ENCODE results near the gene ASB7. TPM values are rescaled to one million over a fixed set of nuclear protein-coding genes. Genes with fewer than 3 reads are reported as not detected.

ASB7 gene
- total RNA-seq, 1 experiment from 2014 or later, result 8.1 TPM

DNA sequence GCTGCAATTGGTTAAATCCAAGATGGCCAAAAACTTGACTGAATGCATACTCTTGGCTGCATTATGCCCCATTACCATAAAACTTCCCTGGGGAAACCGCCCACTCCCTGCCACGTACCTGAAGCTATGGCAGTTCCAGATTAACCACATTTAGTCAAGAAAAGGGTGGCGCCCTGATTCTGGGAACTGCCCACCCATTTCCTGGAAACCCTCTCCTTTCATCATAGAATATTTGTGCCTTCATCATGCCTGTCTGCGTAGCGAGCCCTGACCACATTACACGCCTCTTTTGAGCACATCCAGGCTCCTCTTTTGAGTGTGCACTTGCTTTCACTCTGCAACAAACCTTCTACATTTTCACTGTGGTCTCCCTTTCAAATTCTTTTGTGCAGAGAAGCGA is 5.6 kb upstream of the ASB7 start:
- peak; percentile 43 for DNase-seq (ENCODE audit: low read depth)

DNA sequence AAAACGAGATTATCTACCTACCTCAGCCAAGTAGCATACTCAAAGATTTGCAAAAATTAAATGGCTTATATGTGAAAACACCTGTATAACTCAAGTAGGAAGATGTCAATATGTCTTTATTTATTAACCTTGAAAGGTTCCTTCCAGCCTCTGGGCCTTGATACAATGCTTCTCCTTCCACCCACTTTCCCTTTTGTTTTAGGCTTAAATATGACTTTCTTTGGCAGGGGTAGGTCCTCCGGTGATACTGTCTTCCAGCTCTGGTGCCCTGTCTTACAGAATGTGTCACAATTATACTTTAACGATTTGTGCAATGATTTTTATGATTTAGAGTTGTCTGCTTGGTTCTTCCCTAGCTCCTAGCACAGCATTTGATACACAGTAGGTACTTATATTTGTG is 4.5 kb upstream of the ASB7 start:
- no peak for DNase-seq (ENCODE audit: low read depth)

DNA sequence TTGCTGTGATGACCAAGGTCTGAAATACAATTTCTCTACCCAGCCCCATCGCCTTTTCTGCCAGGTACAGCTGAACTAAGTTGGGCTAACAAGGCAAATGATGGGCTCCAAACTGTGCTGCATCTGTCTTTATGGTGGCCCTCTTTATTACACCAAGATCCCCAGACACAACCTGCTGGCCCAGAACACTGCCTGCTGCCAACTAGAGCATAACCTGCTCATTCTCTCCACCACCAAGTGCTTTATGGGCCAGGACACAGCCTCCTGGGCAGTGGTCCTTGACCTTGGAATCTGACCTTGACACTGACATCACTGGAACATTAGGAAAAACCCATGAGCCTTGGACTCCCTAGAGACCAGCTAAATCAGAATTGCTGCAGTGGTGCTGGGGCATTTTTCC is 3.7 kb upstream of the ASB7 start:
- no peak for DNase-seq (ENCODE audit: low read depth)

DNA sequence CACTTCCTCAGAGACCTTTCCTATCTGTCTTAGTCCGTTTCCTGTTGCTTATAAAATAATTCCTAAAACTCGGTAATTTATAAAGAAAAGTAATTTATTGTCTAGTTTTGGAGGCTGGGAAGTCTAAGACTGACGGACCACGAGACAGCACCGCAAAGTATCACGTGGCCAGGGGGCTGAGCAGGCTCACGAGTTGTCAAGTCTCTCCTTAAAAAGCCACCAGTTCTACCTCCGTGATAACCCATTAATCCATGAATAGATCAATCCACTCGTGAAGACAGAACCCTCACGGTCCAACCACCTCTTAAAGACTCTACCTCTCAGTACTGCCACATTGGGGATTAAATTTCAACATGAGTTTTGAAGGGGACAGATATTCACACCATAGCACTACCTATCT is 1.2 kb upstream of the ASB7 start:
- peak; percentile 9 for DNase-seq (ENCODE audit: low read depth)

DNA sequence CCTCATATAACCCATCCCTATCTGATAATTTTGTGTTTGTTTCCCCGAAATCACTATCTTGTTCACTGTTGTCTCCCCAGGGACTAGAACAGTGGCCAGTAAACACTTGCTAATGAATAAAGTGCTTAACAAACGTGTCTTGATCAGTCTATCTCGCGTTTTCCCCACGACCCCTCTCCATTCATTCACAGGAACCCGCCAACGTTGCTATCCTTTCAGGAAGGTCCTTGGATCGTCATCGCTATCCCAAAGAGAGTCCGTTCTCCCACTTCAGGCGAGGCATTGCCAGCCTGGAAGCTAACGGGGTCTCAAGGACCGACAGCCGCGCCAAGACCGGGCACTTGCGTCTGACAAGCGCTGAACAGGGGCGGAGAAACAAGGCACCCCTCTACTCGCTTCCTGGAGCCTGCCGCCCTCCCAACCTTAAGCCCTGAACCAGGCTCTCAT is 749 bp upstream of the ASB7 start:
- DNase-seq (ENCODE audit: low read depth), result no peak

DNA sequence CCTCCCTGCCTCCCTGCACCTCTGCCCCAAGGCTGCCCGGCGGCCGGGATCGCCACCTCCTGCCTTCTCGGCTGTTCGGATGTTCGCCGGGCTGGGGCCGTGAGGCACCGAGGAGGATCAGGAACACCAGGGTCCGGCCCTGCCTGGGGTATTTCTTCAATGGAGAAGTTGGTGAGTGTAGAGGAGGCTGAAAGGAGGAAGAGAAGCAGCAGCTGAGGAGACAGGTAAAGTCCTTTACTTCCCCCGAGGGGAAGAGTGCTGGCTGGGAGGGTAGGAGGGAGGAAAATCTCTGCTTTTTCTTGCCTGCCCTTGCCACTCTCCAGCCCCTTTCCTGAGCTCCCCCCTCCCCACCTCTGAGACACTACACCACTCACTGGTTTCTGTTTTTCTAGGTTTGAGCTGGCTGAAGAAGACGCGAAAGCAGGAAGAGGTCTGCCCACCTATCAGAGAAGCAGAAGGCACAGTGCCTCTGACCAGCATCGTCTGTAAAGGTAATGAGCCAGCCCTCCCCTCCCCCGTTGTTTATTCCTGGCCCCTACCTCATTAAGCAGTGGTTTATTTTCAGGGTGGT is 519 bp downstream of the ASB7 start:
- peak; percentile 12 for DNase-seq (ENCODE audit: low read depth)

DNA sequence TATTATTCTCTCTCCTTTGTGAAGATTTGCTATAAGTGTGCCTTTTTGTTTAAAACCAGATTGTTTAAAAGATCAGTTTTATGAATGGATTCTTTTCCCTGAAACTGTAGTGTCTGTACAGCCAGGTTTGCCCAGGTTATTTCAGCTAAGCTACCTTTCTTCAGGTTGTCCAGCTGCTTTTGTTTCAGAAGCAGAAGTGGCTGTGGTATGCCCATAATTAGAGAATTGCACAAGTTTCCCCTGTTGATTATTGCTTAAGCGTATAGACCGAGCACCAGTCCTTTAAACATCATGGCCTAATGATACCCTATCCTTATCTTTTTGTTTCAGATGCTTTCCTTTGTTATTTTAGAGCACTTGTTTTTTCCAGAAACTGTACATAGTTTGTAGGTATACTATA is 10.2 kb downstream of the ASB7 start:
- DNase-seq (ENCODE audit: low read depth), result no peak

DNA sequence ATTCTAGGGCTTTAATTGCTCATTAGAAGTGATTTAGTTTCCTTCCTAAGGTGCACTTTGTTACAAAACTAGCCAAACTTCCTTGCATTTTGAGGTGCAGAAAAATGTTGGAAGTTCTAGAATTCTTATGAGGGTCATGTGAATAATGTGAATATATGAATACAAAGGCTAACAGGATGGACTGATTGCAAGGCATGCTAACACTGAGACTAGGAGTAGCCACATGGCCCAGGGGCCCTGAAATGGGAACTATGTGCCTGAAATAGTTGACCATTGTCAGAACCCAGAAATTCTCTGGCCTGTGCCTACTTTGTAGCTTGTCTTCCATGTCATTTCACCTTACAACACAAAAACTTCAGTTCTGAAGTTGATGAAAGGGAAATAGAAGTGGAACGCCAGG is 10.8 kb downstream of the ASB7 start:
- DNase-seq (ENCODE audit: low read depth), result no peak

DNA sequence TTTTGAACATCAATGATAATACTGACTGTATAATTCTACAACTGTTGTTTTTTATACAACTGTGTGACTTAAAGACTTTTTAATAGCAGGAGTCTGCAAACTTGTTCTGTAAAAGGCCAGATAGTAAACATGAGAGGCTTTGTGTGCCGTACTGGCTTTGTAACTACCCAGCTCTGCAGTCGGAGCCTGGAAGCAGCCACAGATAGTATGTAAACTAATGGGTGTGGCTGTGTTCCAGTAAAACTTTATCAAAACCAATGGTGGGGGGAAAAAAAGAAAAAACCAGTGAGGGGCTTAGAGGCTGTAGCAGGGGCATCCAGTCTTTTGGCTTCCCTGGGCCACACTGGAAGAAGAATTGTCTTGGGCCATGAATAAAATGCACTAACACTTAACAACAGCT is 11.9 kb downstream of the ASB7 start:
- DNase-seq (ENCODE audit: low read depth), result no peak

DNA sequence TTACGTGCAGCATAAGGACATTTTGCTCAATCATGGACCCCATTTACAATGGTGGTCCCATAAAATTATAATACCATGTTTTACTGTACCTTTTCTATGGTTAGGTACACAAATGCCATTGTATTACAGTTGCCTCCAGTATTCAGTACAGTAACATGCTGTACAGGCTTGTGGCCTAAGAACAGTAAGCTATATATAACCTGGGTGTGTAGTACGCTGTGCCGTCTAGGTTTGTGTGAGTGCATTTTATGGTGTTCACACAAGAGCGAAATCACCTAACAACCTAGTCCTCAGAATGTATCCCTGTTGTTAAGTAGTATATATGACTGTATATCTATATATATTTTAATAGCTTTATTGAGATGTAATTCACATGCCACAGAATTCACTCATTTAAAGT is 12.5 kb downstream of the ASB7 start:
- DNase-seq (ENCODE audit: low read depth), result no peak

DNA sequence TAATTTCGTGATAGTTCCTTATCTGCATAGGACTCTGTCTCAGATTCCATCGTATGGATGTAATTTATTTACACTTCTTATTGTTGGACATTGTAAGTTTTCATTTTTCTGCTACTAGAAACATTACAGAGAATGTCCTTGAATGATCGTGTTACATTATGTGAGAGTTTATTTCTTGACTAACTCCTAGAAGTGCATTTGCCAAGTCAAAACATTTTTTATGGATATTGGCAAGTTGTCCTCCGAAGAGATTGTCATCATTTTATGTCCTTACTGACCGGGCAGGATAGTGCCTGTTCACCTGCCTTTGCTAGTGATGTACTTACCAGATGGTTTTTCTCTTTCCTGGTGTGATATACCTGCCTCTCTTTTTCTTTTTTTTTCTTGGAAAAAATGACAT is 13.4 kb downstream of the ASB7 start:
- no peak for DNase-seq (ENCODE audit: low read depth)

DNA sequence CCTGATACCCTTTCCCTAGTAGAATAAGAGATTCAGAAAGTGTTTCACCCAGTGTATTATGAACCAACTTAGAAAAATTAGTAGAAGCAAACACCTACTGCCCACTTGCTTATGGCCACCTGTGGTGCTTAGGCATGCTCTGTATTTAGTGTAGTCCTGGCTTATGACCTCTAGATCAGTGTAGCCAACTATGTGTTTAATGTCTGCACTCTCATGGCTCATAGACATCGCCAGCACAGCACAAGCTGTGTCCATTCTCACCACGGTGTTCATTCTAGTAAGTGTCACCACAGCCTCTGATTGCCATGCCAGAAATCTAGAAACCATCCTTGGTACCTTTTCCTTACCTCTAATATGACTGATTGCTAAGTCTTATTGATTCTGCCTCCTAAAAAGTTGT is 14.3 kb downstream of the ASB7 start:
- DNase-seq (ENCODE audit: low read depth), result no peak

DNA sequence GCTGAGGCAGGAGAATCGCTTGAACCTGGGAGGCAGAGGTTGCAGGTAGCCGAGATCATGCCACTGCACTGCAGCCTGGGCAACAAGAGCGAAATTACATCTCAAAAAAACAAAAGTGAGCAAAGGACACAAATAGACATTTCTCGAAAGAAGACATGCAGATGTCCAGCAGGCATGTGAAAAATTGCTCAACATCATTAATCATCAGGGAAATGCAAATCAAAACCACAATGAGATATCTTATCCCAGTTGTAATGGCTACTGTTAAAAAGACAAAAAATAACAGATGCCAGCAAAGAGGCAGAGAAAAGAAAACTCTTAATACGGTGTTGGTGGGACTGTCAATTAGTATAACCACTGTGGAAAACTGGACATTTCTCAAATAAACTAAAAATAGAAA is 20.9 kb downstream of the ASB7 start:
- DNase-seq (ENCODE audit: low read depth), result no peak

DNA sequence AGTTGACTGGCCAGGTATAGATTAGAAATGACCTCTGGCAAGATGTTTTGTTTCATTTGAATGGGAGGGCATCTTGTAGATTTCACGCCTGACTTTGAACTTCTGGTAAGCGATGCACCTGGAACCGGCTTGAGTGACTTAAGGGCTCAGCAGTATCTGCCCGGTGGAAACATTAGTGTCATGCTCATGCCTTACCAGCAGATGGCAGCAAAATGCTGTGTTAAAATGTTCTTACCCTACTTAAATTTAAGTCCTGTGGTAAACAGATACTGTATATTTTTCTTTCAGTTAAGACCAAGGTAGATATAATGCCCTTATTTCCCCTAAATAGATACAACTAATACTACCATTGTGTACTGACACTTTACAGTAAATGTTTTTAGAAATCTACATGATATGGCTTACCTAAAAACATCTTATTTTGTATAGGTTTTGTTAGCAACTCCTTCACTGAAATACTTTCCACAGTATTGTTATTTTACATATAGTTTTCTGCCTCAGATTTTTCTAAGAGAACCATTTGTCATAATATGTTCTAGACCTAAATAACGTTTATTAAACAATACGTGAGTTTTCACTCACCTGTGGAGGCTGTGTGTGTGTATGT is 25.5 kb downstream of the ASB7 start:
- peak; percentile 62 for DNase-seq (ENCODE audit: low read depth)

DNA sequence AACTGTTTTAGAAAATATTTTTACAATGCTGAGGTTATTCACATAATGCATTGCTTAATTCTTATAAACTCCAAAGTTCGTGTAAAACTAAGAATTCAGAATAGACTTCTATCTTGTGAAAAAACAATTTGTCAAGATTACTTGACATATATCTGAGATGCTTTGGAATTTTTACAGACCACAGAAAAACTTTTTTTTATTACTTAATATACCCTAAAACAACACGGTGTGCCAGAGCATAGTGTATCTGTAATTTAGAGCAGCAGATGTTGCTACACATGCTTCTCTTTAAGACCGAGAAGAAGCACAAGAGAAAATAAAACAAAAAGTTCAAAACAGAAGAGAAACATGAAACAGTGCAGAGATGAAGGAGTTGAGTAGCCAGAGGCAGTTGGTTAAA is 26.4 kb downstream of the ASB7 start:
- DNase-seq (ENCODE audit: low read depth), result no peak

DNA sequence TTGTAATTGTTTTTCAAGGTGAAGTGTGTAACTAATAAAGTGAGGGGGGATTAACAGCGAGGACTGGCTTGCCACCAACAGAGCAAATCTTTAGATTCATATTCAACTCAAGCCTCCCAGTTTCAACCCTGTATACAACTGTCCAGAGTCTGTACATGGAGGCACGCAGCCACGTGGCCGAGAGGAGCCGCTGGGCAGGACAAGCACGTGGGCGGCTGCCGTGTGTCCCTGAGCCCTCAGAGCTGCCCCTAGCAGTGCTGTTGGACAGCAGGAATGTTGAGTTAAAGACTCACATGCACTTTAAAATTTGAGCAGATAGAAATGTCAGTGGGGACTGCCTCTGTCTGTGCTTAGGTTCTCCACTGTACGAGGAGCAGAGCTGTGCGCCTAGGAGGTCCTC is 29.4 kb downstream of the ASB7 start:
- no peak for DNase-seq (ENCODE audit: low read depth)

DNA sequence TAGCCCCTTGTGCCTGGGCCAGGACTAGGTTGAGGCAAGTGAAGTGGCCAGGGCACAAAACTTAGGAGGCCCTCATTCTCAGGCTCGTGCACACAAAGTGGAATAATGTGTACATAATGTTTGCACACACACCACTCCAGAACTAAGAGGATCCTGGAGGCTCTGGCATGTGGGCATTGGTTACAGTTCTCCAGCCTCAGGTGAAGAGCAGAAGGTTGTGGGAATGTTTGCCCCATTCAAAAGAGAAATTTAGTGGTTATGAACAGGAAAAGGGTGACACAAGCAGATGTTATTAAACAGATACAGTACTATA is 31.3 kb downstream of the ASB7 start:
- DNase-seq (ENCODE audit: low read depth), result no peak

DNA sequence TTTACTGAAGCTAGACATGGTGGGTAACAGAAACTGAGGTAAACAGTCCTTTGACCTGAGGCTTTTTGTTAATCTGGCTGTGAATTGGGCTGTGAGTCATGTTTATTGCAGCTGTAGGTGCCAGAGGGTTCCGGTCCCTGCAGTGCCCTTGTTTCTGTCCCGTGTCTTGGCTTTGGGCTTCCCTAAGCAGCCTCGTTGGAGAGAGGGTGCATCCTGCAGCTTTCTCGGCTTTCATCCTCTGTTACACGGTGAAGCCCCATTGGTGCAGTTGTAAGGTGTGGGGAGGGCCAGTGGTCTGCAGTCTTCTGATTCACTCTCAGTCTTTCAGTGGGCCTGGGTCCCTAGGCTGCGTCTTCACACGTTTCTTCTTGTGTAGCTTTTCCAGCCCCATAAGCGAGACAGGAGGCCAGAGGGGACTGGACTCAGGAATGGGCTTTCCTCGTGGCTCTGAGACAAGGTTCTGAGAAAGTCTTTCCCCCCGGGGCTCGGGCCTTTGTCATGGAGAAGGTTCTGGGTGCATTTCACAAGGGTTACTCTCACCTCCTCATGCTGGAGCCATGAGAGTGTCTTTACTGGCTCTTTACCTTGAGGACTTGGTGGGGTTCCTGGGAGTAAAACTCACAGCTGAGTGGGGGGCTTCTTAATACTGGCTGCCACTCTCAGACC is 33.1 kb downstream of the ASB7 start:
- DNase-seq (ENCODE audit: low read depth), result peak; percentile 37

DNA sequence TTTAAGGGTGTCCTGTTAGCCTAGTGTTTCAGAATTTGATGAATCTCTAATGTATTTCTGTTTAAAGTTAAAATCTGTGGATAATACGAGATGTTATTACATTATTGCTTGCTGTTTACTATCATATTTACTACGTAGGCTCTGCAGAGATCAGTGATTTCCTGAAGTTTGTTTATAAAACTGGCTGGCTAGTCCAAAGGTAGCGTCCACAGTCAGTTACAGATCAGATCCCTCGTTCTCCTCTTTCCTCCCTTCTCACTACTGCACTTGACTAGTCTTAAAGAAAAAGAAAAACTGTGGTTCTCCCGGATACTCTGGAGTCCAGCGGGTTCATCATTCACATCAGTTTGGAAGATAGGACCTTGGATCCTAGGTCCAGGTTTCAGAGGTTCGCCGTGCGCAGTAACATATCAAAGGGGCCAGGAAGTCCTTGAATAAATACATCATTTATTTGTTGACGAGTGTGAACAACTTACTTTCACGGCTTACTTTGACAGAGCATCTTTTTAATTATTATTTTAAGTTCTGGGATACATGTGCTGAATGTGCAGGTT is 35.9 kb downstream of the ASB7 start:
- DNase-seq (ENCODE audit: low read depth), result no peak

DNA sequence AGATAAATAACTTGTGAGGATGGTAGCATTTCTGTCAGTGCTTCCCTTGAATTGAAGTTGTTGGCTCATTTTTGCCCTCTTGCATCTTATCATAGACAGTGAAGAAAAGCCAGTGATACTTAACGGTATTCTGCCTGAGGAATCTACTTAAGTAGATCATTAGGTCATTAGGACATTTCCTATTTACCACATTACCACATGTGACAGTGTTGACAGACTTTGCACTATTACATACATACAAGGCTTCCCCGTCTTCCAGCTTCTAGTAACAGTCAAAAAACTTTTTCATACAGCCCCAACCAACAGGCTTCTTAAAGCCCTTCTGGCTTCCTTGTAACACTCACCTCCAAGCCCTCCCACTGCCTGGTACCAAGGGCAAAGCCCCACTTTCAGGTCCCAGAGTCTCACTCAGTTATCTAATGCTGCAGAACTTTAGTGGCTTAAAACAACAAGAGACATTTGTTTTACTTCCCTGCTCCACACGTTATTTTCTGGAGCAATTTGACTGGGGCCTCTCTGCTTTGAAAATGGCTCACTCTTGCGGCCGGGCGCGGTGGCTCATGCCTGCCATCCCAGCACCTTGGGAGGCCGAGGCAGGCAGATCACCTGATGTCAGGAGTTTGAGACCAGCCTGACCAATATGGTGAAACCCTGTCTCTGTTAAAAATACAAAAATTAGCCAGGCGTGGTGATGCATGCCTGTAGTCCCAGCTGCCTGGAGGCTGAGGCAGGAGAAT is 40.0 kb downstream of the ASB7 start:
- no peak for DNase-seq (ENCODE audit: low read depth)

DNA sequence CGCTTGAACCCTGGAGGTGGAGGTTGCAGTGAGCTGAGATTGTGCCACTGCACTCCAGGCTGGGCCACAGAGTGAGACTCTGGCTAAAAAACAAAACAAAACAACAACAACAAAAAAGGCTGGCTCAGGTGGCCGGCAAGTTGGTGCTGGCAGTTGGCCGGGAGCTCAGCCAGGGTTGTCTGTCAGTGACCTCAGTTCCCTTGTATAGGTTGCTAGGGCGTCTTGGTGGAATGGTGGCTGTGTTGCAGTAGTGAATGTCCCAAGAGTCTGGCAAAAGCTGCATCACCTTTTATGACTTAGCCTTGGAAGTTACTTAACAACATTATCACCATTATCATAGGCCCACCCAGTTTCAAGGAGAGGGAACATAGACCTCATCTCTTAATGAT is 40.6 kb downstream of the ASB7 start:
- no peak for DNase-seq (ENCODE audit: low read depth)

DNA sequence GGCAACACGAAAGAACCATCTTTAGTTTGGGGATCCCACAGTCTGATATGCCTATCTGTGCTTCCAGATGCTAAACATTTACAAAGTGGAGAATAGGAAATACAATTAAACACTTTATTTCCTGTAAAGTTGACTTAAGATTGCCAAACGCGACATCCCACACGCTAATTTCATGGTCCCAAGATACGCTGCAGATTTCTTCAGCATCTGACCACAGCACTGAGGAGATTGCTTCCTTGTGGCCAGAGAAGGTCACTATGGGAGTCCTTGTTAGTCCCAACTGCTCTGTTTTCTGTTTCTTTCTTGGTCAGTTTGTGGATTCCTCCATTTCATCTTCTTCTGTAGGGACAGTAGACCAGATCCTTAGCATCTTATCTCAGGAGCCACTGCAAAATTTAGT is 43.3 kb downstream of the ASB7 start:
- DNase-seq (ENCODE audit: low read depth), result no peak

DNA sequence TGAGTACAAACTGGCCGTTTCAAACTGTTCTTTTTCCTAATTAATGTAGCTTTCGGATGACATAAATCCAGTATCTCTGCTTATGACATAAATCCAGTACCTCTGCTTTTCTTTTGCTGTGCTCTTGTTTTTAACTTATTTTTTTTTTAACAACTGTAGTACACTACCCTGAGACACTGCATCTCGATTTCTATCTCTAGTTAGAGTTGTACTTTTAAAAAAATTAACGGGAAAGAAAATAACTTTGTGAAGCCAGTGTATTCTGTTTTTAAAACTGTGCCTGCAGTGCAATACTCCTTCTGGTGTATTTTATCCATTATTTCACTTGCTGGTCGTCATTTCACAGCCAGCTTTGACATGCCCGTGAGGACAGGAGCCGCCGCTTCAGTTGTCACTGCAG is 46.6 kb downstream of the ASB7 start:
- DNase-seq (ENCODE audit: low read depth), result no peak
